ENCODE results near the gene PIP5KL1.

The PIP5KL1 gene

DNA sequence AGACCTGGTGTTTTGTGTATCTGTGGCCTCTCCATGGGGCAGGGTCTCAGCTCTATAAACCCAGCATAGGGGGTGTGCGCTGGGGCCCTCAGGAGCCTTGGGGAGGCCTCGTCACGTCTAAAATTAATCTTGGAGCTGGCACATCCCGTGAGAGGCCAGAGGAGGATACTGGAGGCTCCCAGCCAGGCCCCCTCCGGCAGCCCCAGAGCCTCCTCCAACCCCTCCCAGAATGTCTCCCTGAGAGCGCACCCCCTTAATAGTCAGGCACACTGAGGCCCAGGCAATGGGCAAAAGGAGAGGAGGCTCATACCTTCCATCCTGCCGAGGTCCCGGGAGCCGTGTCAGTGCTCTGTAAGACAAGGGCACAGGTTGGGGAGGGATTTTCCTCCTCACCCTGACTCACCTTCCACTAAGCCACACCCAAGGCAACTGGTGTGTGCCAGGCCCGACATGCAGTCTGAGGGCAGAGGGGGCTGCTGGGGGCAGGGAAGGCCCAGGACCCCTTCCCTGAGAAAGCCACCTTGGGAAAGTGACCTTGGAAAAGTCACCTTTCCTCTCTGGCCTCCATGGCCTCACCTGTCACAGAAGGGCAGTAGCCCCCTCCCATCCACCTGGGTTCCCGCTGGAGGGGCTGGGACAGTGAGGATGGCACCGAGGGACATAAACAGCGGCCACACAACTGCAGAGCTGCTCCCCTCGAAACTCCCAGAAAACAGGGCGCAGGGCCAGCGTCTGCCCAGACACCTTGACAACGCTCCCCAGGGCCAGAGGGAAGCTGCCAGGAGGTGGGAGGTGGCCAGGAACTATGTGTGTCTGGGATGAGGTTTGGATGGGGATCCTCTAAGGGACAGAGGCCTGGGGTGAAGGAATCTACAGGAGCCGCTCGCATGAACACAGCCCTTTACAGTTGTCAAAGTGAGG is 56.0 kb downstream of the PIP5KL1 start (continued):
- no peak for TF ChIP-seq ZNF565 (CRISPR knock-in tag; conservative IDR thresholded peaks at IDR 0.05; ENCODE audit: low read depth)

DNA sequence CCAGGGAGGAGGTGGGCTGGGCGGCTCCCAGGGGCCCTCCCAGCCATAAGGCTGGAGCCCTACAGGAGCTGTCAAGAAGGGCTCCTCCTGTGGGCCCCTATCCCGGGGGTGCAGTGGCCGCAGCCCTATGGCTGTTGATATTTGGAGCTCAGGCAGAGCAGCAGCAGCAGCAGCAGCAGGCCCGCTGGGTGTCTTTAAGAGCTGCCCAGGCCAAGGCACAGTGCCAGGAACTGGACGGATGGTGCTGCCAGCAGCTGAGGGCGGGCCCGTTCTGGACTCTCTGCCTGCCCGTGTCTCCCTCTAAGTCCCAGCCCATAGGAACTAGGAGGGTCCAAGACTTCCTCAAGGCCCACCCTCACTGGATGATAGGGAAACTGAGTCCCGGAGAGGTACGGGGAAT is 56.7 kb downstream of the PIP5KL1 start:
- no peak for TF ChIP-seq ZFP30 (CRISPR knock-in tag; IDR thresholded peaks at IDR 0.05)
- TF ChIP-seq BACH2 (CRISPR knock-in tag; IDR thresholded peaks at IDR 0.05; ENCODE audit: borderline replicate concordance): no peak
- TF ChIP-seq ZC3H10 (CRISPR knock-in tag; IDR thresholded peaks at IDR 0.05): no peak
- no peak for TF ChIP-seq ISL1 (CRISPR knock-in tag; IDR thresholded peaks at IDR 0.05)
- TF ChIP-seq GLIS3 (CRISPR knock-in tag; IDR thresholded peaks at IDR 0.05): no peak
- no peak for TF ChIP-seq RARB (CRISPR knock-in tag; IDR thresholded peaks at IDR 0.05)
- TF ChIP-seq, protein P1, sequence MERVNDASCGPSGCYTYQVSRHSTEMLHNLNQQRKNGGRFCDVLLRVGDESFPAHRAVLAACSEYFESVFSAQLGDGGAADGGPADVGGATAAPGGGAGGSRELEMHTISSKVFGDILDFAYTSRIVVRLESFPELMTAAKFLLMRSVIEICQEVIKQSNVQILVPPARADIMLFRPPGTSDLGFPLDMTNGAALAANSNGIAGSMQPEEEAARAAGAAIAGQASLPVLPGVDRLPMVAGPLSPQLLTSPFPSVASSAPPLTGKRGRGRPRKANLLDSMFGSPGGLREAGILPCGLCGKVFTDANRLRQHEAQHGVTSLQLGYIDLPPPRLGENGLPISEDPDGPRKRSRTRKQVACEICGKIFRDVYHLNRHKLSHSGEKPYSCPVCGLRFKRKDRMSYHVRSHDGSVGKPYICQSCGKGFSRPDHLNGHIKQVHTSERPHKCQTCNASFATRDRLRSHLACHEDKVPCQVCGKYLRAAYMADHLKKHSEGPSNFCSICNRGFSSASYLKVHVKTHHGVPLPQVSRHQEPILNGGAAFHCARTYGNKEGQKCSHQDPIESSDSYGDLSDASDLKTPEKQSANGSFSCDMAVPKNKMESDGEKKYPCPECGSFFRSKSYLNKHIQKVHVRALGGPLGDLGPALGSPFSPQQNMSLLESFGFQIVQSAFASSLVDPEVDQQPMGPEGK (CRISPR knock-in tag; IDR thresholded peaks at IDR 0.05; ENCODE audit: borderline replicate concordance): no peak
- no peak for TF ChIP-seq ZNF70 (CRISPR knock-in tag; IDR thresholded peaks at IDR 0.05)
- no peak for TF ChIP-seq ARNTL (CRISPR knock-in tag; IDR thresholded peaks at IDR 0.05; ENCODE audit: borderline replicate concordance, low read depth)
- no peak for TF ChIP-seq ESRRG (CRISPR knock-in tag; IDR thresholded peaks at IDR 0.05)
- no peak for TF ChIP-seq ZNF8 (CRISPR knock-in tag; IDR thresholded peaks at IDR 0.05)
- TF ChIP-seq, protein P2, sequence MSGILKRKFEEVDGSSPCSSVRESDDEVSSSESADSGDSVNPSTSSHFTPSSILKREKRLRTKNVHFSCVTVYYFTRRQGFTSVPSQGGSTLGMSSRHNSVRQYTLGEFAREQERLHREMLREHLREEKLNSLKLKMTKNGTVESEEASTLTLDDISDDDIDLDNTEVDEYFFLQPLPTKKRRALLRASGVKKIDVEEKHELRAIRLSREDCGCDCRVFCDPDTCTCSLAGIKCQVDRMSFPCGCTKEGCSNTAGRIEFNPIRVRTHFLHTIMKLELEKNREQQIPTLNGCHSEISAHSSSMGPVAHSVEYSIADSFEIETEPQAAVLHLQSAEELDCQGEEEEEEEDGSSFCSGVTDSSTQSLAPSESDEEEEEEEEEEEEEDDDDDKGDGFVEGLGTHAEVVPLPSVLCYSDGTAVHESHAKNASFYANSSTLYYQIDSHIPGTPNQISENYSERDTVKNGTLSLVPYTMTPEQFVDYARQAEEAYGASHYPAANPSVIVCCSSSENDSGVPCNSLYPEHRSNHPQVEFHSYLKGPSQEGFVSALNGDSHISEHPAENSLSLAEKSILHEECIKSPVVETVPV (CRISPR knock-in tag; IDR thresholded peaks at IDR 0.05): no peak
- no peak for TF ChIP-seq CSDC2 (CRISPR knock-in tag; IDR thresholded peaks at IDR 0.05)
- no peak for TF ChIP-seq PPARA (CRISPR knock-in tag; IDR thresholded peaks at IDR 0.05; ENCODE audit: borderline replicate concordance)
- peak; percentile 15; the same call in 1 of the 3 replicates for ATAC-seq

DNA sequence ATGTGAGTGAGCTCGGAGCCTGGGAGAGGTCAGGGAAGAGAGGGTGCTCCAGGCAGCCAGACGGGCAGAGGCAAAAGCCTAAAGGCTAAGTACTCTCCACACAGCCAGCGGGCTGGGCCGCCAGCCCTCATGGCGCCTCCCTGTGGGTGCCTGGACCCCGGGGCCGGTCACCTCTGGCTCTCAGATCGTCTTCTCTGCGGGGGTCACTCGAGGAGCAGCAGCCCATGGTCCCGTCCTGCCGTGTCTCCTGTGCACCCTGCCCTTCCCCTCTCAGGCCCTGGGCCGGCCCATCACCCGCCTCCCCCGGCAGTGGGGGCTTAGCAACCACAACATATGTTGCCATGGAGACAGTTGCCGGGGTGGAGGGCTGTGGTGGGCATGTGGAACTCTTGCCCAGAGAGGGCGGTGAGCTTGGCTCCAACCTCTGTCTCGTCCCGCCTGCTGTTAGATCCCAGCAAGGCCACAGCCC is 57.3 kb downstream of the PIP5KL1 start:
- no peak for ATAC-seq
- TF ChIP-seq BACH2 (CRISPR knock-in tag; IDR thresholded peaks at IDR 0.05; ENCODE audit: borderline replicate concordance) (no peak), ISL1 (CRISPR knock-in tag; IDR thresholded peaks at IDR 0.05) (no peak), TCF4 (CRISPR knock-in tag; IDR thresholded peaks at IDR 0.05; ENCODE audit: borderline replicate concordance) (no peak), CSDC2 (CRISPR knock-in tag; IDR thresholded peaks at IDR 0.05) (no peak), PPARA (CRISPR knock-in tag; IDR thresholded peaks at IDR 0.05; ENCODE audit: borderline replicate concordance) (no peak), RARB (CRISPR knock-in tag; IDR thresholded peaks at IDR 0.05) (no peak), ZNF8 (CRISPR knock-in tag; IDR thresholded peaks at IDR 0.05) (no peak), ZC3H10 (CRISPR knock-in tag; IDR thresholded peaks at IDR 0.05) (no peak), ZNF70 (CRISPR knock-in tag; IDR thresholded peaks at IDR 0.05) (no peak), ESRRG (CRISPR knock-in tag; IDR thresholded peaks at IDR 0.05) (no peak), TOX (CRISPR knock-in tag; IDR thresholded peaks at IDR 0.05; ENCODE audit: borderline replicate concordance) (no peak), ZFP30 (CRISPR knock-in tag; IDR thresholded peaks at IDR 0.05) (no peak), OSR1 (CRISPR knock-in tag; IDR thresholded peaks at IDR 0.05) (no peak), ZNF565 (CRISPR knock-in tag; conservative IDR thresholded peaks at IDR 0.05; ENCODE audit: low read depth) (no peak), ZFP3 (CRISPR knock-in tag; IDR thresholded peaks at IDR 0.05) (no peak), SNAI2 (CRISPR knock-in tag; IDR thresholded peaks at IDR 0.05) (no peak)
- TF ChIP-seq, protein P3, sequence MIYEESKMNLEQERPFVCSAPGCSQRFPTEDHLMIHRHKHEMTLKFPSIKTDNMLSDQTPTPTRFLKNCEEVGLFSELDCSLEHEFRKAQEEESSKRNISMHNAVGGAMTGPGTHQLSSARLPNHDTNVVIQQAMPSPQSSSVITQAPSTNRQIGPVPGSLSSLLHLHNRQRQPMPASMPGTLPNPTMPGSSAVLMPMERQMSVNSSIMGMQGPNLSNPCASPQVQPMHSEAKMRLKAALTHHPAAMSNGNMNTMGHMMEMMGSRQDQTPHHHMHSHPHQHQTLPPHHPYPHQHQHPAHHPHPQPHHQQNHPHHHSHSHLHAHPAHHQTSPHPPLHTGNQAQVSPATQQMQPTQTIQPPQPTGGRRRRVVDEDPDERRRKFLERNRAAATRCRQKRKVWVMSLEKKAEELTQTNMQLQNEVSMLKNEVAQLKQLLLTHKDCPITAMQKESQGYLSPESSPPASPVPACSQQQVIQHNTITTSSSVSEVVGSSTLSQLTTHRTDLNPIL (CRISPR knock-in tag; IDR thresholded peaks at IDR 0.05; ENCODE audit: low read depth): no peak
- TF ChIP-seq, protein P4, sequence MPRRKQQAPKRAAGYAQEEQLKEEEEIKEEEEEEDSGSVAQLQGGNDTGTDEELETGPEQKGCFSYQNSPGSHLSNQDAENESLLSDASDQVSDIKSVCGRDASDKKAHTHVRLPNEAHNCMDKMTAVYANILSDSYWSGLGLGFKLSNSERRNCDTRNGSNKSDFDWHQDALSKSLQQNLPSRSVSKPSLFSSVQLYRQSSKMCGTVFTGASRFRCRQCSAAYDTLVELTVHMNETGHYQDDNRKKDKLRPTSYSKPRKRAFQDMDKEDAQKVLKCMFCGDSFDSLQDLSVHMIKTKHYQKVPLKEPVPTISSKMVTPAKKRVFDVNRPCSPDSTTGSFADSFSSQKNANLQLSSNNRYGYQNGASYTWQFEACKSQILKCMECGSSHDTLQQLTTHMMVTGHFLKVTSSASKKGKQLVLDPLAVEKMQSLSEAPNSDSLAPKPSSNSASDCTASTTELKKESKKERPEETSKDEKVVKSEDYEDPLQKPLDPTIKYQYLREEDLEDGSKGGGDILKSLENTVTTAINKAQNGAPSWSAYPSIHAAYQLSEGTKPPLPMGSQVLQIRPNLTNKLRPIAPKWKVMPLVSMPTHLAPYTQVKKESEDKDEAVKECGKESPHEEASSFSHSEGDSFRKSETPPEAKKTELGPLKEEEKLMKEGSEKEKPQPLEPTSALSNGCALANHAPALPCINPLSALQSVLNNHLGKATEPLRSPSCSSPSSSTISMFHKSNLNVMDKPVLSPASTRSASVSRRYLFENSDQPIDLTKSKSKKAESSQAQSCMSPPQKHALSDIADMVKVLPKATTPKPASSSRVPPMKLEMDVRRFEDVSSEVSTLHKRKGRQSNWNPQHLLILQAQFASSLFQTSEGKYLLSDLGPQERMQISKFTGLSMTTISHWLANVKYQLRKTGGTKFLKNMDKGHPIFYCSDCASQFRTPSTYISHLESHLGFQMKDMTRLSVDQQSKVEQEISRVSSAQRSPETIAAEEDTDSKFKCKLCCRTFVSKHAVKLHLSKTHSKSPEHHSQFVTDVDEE (CRISPR knock-in tag; IDR thresholded peaks at IDR 0.05): no peak
- TF ChIP-seq, protein P5, sequence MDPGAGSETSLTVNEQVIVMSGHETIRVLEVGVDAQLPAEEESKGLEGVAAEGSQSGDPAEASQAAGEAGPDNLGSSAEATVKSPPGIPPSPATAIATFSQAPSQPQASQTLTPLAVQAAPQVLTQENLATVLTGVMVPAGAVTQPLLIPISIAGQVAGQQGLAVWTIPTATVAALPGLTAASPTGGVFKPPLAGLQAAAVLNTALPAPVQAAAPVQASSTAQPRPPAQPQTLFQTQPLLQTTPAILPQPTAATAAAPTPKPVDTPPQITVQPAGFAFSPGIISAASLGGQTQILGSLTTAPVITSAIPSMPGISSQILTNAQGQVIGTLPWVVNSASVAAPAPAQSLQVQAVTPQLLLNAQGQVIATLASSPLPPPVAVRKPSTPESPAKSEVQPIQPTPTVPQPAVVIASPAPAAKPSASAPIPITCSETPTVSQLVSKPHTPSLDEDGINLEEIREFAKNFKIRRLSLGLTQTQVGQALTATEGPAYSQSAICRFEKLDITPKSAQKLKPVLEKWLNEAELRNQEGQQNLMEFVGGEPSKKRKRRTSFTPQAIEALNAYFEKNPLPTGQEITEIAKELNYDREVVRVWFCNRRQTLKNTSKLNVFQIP (CRISPR knock-in tag; IDR thresholded peaks at IDR 0.05; ENCODE audit: borderline replicate concordance, low read depth): no peak

All from SK-N-SH treated with all-trans-retinoic acid at 6 μM for 48 hours (cell line).